Measurements from ENCODE around the gene FIBIN. TPM values are rescaled to one million over a fixed set of nuclear protein-coding genes. Genes with fewer than 3 reads are reported as not detected.

Gene FIBIN
- total RNA-seq, 1 experiment from 2014 or later: 0.37 TPM

DNA sequence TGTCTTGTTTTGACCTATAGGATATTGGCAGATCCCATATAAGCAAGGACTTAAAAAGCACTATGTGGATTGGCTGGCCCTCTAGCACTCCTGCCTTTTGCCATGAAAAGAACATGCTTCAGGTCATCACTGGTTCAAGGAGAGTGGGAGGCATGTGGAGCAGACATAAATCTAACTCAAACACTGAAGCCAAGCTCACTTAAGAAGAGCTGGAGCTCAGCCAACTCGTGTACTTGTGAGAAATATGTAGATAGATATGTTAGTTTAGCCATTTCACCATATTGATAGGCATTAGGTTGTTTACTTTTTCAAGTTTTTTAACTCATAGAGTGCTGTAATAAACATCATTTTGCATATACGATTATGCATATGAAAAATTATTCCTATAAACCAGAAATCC is 26.8 kb downstream of the FIBIN start:
- Mint-ChIP-seq H3K27ac (no peak overlapping the region), H3K4me3 (no peak overlapping the region), H3K4me1 (peaks cover 10% of the 10 kb centered on the region), H3K27me3 (ENCODE audit: low read depth) (no peaks in the 10 kb centered on the region), H3K9me3 (no peaks in the 10 kb centered on the region), H3K36me3 (no peaks in the 10 kb centered on the region)
- CTCF ChIA-PET: no interaction called here
- POLR2A ChIA-PET: no interaction called here
- no peak for ATAC-seq
- no peak for DNase-seq (ENCODE audit: low spot score)
- TF ChIP-seq, protein P1, sequence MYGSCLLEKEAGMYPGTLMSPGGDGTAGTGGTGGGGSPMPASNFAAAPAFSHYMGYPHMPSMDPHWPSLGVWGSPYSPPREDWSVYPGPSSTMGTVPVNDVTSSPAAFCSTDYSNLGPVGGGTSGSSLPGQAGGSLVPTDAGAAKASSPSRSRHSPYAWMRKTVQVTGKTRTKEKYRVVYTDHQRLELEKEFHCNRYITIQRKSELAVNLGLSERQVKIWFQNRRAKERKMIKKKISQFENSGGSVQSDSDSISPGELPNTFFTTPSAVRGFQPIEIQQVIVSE (CRISPR knock-in tag; IDR thresholded peaks at IDR 0.05; ENCODE audit: borderline replicate concordance): no peak
- TF ChIP-seq, protein P2, sequence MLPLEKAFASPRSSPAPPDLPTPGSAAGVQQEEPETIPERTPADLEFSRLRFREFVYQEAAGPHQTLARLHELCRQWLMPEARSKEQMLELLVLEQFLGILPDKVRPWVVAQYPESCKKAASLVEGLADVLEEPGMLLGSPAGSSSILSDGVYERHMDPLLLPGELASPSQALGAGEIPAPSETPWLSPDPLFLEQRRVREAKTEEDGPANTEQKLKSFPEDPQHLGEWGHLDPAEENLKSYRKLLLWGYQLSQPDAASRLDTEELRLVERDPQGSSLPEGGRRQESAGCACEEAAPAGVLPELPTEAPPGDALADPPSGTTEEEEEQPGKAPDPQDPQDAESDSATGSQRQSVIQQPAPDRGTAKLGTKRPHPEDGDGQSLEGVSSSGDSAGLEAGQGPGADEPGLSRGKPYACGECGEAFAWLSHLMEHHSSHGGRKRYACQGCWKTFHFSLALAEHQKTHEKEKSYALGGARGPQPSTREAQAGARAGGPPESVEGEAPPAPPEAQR (CRISPR knock-in tag; IDR thresholded peaks at IDR 0.05): no peak
- TF ChIP-seq, protein P3, sequence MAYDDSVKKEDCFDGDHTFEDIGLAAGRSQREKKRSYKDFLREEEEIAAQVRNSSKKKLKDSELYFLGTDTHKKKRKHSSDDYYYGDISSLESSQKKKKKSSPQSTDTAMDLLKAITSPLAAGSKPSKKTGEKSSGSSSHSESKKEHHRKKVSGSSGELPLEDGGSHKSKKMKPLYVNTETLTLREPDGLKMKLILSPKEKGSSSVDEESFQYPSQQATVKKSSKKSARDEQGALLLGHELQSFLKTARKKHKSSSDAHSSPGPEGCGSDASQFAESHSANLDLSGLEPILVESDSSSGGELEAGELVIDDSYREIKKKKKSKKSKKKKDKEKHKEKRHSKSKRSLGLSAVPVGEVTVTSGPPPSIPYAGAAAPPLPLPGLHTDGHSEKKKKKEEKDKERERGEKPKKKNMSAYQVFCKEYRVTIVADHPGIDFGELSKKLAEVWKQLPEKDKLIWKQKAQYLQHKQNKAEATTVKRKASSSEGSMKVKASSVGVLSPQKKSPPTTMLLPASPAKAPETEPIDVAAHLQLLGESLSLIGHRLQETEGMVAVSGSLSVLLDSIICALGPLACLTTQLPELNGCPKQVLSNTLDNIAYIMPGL (CRISPR knock-in tag; IDR thresholded peaks at IDR 0.05): no peak
- TF ChIP-seq CREB1 (CRISPR knock-in tag; IDR thresholded peaks at IDR 0.05) (no peak), ATF1 (CRISPR knock-in tag; IDR thresholded peaks at IDR 0.05) (no peak), ZNF396 (CRISPR knock-in tag; IDR thresholded peaks at IDR 0.05; ENCODE audit: borderline replicate concordance) (no peak), ZNF232 (CRISPR knock-in tag; IDR thresholded peaks at IDR 0.05) (no peak), ESRRA (CRISPR knock-in tag; IDR thresholded peaks at IDR 0.05; ENCODE audit: borderline replicate concordance) (no peak), IRF2 (CRISPR knock-in tag; IDR thresholded peaks at IDR 0.05; ENCODE audit: borderline replicate concordance, low read depth) (no peak), CBFB (CRISPR knock-in tag; IDR thresholded peaks at IDR 0.05; ENCODE audit: low read depth) (no peak)
- TF ChIP-seq, protein P4, sequence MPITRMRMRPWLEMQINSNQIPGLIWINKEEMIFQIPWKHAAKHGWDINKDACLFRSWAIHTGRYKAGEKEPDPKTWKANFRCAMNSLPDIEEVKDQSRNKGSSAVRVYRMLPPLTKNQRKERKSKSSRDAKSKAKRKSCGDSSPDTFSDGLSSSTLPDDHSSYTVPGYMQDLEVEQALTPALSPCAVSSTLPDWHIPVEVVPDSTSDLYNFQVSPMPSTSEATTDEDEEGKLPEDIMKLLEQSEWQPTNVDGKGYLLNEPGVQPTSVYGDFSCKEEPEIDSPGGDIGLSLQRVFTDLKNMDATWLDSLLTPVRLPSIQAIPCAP (CRISPR knock-in tag; IDR thresholded peaks at IDR 0.05): no peak
- TF ChIP-seq, protein P5, sequence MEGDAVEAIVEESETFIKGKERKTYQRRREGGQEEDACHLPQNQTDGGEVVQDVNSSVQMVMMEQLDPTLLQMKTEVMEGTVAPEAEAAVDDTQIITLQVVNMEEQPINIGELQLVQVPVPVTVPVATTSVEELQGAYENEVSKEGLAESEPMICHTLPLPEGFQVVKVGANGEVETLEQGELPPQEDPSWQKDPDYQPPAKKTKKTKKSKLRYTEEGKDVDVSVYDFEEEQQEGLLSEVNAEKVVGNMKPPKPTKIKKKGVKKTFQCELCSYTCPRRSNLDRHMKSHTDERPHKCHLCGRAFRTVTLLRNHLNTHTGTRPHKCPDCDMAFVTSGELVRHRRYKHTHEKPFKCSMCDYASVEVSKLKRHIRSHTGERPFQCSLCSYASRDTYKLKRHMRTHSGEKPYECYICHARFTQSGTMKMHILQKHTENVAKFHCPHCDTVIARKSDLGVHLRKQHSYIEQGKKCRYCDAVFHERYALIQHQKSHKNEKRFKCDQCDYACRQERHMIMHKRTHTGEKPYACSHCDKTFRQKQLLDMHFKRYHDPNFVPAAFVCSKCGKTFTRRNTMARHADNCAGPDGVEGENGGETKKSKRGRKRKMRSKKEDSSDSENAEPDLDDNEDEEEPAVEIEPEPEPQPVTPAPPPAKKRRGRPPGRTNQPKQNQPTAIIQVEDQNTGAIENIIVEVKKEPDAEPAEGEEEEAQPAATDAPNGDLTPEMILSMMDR (IDR thresholded peaks at IDR 0.05): no peak
- TF ChIP-seq, protein P6, sequence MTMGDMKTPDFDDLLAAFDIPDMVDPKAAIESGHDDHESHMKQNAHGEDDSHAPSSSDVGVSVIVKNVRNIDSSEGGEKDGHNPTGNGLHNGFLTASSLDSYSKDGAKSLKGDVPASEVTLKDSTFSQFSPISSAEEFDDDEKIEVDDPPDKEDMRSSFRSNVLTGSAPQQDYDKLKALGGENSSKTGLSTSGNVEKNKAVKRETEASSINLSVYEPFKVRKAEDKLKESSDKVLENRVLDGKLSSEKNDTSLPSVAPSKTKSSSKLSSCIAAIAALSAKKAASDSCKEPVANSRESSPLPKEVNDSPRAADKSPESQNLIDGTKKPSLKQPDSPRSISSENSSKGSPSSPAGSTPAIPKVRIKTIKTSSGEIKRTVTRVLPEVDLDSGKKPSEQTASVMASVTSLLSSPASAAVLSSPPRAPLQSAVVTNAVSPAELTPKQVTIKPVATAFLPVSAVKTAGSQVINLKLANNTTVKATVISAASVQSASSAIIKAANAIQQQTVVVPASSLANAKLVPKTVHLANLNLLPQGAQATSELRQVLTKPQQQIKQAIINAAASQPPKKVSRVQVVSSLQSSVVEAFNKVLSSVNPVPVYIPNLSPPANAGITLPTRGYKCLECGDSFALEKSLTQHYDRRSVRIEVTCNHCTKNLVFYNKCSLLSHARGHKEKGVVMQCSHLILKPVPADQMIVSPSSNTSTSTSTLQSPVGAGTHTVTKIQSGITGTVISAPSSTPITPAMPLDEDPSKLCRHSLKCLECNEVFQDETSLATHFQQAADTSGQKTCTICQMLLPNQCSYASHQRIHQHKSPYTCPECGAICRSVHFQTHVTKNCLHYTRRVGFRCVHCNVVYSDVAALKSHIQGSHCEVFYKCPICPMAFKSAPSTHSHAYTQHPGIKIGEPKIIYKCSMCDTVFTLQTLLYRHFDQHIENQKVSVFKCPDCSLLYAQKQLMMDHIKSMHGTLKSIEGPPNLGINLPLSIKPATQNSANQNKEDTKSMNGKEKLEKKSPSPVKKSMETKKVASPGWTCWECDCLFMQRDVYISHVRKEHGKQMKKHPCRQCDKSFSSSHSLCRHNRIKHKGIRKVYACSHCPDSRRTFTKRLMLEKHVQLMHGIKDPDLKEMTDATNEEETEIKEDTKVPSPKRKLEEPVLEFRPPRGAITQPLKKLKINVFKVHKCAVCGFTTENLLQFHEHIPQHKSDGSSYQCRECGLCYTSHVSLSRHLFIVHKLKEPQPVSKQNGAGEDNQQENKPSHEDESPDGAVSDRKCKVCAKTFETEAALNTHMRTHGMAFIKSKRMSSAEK (CRISPR knock-in tag; IDR thresholded peaks at IDR 0.05; ENCODE audit: borderline replicate concordance): no peak
- TF ChIP-seq, protein P7, sequence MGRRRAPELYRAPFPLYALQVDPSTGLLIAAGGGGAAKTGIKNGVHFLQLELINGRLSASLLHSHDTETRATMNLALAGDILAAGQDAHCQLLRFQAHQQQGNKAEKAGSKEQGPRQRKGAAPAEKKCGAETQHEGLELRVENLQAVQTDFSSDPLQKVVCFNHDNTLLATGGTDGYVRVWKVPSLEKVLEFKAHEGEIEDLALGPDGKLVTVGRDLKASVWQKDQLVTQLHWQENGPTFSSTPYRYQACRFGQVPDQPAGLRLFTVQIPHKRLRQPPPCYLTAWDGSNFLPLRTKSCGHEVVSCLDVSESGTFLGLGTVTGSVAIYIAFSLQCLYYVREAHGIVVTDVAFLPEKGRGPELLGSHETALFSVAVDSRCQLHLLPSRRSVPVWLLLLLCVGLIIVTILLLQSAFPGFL (CRISPR knock-in tag; IDR thresholded peaks at IDR 0.05; ENCODE audit: borderline replicate concordance): no peak
- TF ChIP-seq, protein P8, sequence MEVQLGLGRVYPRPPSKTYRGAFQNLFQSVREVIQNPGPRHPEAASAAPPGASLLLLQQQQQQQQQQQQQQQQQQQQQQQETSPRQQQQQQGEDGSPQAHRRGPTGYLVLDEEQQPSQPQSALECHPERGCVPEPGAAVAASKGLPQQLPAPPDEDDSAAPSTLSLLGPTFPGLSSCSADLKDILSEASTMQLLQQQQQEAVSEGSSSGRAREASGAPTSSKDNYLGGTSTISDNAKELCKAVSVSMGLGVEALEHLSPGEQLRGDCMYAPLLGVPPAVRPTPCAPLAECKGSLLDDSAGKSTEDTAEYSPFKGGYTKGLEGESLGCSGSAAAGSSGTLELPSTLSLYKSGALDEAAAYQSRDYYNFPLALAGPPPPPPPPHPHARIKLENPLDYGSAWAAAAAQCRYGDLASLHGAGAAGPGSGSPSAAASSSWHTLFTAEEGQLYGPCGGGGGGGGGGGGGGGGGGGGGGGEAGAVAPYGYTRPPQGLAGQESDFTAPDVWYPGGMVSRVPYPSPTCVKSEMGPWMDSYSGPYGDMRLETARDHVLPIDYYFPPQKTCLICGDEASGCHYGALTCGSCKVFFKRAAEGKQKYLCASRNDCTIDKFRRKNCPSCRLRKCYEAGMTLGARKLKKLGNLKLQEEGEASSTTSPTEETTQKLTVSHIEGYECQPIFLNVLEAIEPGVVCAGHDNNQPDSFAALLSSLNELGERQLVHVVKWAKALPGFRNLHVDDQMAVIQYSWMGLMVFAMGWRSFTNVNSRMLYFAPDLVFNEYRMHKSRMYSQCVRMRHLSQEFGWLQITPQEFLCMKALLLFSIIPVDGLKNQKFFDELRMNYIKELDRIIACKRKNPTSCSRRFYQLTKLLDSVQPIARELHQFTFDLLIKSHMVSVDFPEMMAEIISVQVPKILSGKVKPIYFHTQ (CRISPR knock-in tag; IDR thresholded peaks at IDR 0.05): no peak
- TF ChIP-seq, protein P9, sequence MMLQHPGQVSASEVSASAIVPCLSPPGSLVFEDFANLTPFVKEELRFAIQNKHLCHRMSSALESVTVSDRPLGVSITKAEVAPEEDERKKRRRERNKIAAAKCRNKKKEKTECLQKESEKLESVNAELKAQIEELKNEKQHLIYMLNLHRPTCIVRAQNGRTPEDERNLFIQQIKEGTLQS (CRISPR knock-in tag; conservative IDR thresholded peaks at IDR 0.05): no peak
- TF ChIP-seq, protein P10, sequence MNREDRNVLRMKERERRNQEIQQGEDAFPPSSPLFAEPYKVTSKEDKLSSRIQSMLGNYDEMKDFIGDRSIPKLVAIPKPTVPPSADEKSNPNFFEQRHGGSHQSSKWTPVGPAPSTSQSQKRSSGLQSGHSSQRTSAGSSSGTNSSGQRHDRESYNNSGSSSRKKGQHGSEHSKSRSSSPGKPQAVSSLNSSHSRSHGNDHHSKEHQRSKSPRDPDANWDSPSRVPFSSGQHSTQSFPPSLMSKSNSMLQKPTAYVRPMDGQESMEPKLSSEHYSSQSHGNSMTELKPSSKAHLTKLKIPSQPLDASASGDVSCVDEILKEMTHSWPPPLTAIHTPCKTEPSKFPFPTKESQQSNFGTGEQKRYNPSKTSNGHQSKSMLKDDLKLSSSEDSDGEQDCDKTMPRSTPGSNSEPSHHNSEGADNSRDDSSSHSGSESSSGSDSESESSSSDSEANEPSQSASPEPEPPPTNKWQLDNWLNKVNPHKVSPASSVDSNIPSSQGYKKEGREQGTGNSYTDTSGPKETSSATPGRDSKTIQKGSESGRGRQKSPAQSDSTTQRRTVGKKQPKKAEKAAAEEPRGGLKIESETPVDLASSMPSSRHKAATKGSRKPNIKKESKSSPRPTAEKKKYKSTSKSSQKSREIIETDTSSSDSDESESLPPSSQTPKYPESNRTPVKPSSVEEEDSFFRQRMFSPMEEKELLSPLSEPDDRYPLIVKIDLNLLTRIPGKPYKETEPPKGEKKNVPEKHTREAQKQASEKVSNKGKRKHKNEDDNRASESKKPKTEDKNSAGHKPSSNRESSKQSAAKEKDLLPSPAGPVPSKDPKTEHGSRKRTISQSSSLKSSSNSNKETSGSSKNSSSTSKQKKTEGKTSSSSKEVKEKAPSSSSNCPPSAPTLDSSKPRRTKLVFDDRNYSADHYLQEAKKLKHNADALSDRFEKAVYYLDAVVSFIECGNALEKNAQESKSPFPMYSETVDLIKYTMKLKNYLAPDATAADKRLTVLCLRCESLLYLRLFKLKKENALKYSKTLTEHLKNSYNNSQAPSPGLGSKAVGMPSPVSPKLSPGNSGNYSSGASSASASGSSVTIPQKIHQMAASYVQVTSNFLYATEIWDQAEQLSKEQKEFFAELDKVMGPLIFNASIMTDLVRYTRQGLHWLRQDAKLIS (CRISPR knock-in tag; IDR thresholded peaks at IDR 0.05; ENCODE audit: borderline replicate concordance): no peak
